GM23248 (cell line): ENCODE results near the gene NFYA. TPM values are rescaled to one million over a fixed set of nuclear protein-coding genes. Genes with fewer than 3 reads are reported as not detected.

Experiments
- DNase-seq: peaks from one replicate; pipeline ENCODE4 v3.0.0-alpha.2; 2015
- H2AFZ ChIP-seq: fragments of 200-600 bp; sonication (generic); 2 replicates; pipeline ENCODE4 v1.6.1; 2016; ENCODE audit warnings: antibody characterized with exemption
- H3F3A ChIP-seq: fragments of 200-600 bp; sonication (generic); 2 replicates; pipeline ENCODE4 v1.6.1; 2016; ENCODE audit warnings: mild to moderate bottlenecking, antibody characterized with exemption, mixed run types; ENCODE audit not compliant: insufficient read depth
- H3K27ac ChIP-seq: fragments of 200-600 bp; sonication (generic); 2 replicates; pipeline ENCODE4 v1.5.1; 2016; ENCODE audit warnings: mild to moderate bottlenecking
- H3K27me3 ChIP-seq: fragments of 200-600 bp; sonication (generic); replicated peaks from 2 replicates; pipeline ENCODE4 v1.6.1; 2016; ENCODE audit warnings: mild to moderate bottlenecking; ENCODE audit not compliant: insufficient read depth
- H3K36me3 ChIP-seq: fragments of 200-600 bp; sonication (generic); 2 replicates; pipeline ENCODE4 v1.6.1; 2016; ENCODE audit warnings: low read depth, mild to moderate bottlenecking
- H3K4me1 ChIP-seq: fragments of 200-600 bp; sonication (generic); 2 replicates; pipeline ENCODE4 v1.6.1; 2016; ENCODE audit warnings: mild to moderate bottlenecking; ENCODE audit not compliant: insufficient read depth
- H3K4me2 ChIP-seq: fragments of 200-600 bp; sonication (generic); one replicate; pipeline ENCODE4 v1.6.1; 2016; ENCODE audit warnings: mild to moderate bottlenecking; ENCODE audit not compliant: unreplicated experiment
- H3K4me3 ChIP-seq: fragments of 200-600 bp; sonication (generic); 2 replicates; pipeline ENCODE4 v1.5.1; 2016; ENCODE audit warnings: mild to moderate bottlenecking
- H3K79me2 ChIP-seq: fragments of 200-600 bp; sonication (generic); 2 replicates; pipeline ENCODE4 v1.6.1; 2016; ENCODE audit warnings: mild to moderate bottlenecking; ENCODE audit not compliant: insufficient read depth
- H3K9ac ChIP-seq: fragments of 200-600 bp; sonication (generic); 2 replicates; pipeline ENCODE4 v1.6.1; 2016; ENCODE audit warnings: mild to moderate bottlenecking
- H3K9me2 ChIP-seq: fragments of 200-600 bp; sonication (generic); 2 replicates; pipeline ENCODE4 v1.6.1; 2016; ENCODE audit warnings: mixed run types, mild to moderate bottlenecking, moderate library complexity; ENCODE audit not compliant: insufficient read depth
- H3K9me3 ChIP-seq: fragments of 200-600 bp; sonication (generic); one replicate; pipeline ENCODE4 v1.6.1; 2017; ENCODE audit warnings: low read depth
- H4K20me1 ChIP-seq: fragments of 200-600 bp; sonication (generic); 2 replicates; pipeline ENCODE4 v1.6.0; 2016; ENCODE audit not compliant: insufficient read depth
- EZH2 ChIP-seq: fragments of 200-600 bp; sonication (generic); IDR thresholded peaks from 2 replicates; pipeline ENCODE4 v1.6.1; 2018; ENCODE audit warnings: antibody characterized with exemption, mild to moderate bottlenecking; ENCODE audit not compliant: insufficient read depth, poor library complexity, severe bottlenecking
- EZH2phosphoT487 ChIP-seq: fragments of 200-600 bp; sonication (generic); IDR thresholded peaks from 2 replicates; pipeline ENCODE4 v1.6.1; 2018; ENCODE audit warnings: antibody characterized with exemption, moderate library complexity, mild to moderate bottlenecking, low read depth; ENCODE audit not compliant: insufficient read depth
- WGBS, 2 experiments: methylation state at CpG; one replicate each; pipeline ENCODE4 v1.1.6; 2015 to 2017; ENCODE audit warnings: low lambda C conversion rate in 2 of 2, low coverage in 1 of 2; ENCODE audit errors: missing lambda C conversion rate in 2 of 2; 5-methylcytosine and 5-hydroxymethylcytosine counted together
- in situ Hi-C: fragments of 300-500 bp; cut with MboI; formaldehyde crosslinking; loops from 2 replicates; pipeline ENCODE4 v1.15.0; 2020
- polyA plus RNA-seq: library from polyadenylated mRNA; unstranded; fragments of >200 nt; fragmentation: Nextera tagmentation; extraction: Ambion mirVana; gene quantifications from 2 replicates; pipeline ENCODE4 v1.2.1, GENCODE V29; 2016
- total RNA-seq: library from RNA; depleted of rRNA; stranded (reverse); fragments of >200 nt; shearing (Covaris generic); gene quantifications from 2 replicates; pipeline ENCODE4 v1.2.3, GENCODE V29; 2014; rRNA removed

The NFYA gene
- total RNA-seq (8.8 and 9.5 TPM in 2 replicates), polyA plus RNA-seq (9.4 and 9.8 TPM in 2 replicates)

GRCh38 chr6:41072836-41073202 lies at the start of gene NFYA:
TSS of gene NFYA (plus strand) at chr6:41072974. CDS start at chr6:41079090, 6,116 bp downstream.
- peak within 1 kb of the TSS; percentile 96 for H2AFZ ChIP-seq
- no peaks in the 10 kb centered on the region for H3K9me2 ChIP-seq
- H3K27ac ChIP-seq: peak within 1 kb of the TSS; percentile 97
- 1% methylated on average over 23 to 37 of the region's 37 CpGs for WGBS, 2 experiments
- H3K4me2 ChIP-seq: peak within 1 kb of the TSS; percentile 99
- in situ Hi-C loops: no loop called here
- H3K4me1 ChIP-seq: peaks cover 35% of the 10 kb centered on the region
- DNase-seq: no peak
- peaks cover 37% of the 10 kb centered on the region; the same call in 1 of the 2 replicates for H3F3A ChIP-seq
- no peaks in the 10 kb centered on the region for H3K9me3 ChIP-seq
- H4K20me1 ChIP-seq: no peaks in the 10 kb centered on the region
- peak within 1 kb of the TSS; percentile 87 for H3K4me3 ChIP-seq
- no peaks in the 10 kb centered on the region for H3K36me3 ChIP-seq
- TF ChIP-seq EZH2phosphoT487 (no peak), EZH2 (no peak)
- peaks cover 46% of the 10 kb centered on the region for H3K79me2 ChIP-seq
- no peaks in the 10 kb centered on the region for H3K27me3 ChIP-seq
- peak within 1 kb of the TSS; percentile 99 for H3K9ac ChIP-seq

DNA sequence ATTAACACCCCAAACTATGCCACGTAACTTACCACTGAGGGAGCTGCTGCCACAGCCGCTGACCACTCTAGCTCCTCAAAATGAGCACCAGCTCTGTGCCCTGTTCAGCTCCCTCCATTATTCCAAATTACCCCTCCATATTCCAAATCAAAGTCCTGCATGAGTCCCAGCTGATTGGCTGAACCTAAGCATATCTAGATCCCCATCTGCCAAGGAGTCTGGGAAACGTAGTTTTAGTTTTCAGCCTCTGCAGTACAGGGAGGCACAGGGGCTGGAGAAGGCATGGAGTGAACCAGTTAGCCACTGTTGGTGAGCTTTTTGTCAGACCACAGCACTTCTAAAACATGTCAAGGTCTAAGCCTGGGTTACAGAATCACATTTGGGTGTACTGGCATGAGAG lies 49.7 kb upstream of the NFYA start:
- TF ChIP-seq EZH2phosphoT487 (no peak), EZH2 (no peak)
- no peak for DNase-seq
- peaks cover 12% of the 10 kb centered on the region for H3K4me1 ChIP-seq
- H3K9me2 ChIP-seq: no peaks in the 10 kb centered on the region
- H3K9ac ChIP-seq: no peak overlapping the region
- in situ Hi-C loops: loop anchor here (5.0 kb wide), 1 partner anchor 126 kb away; no protein-coding TSS in a partner anchor
- no peaks in the 10 kb centered on the region for H3K36me3 ChIP-seq
- no peaks in the 10 kb centered on the region for H3K9me3 ChIP-seq
- no peak overlapping the region for H2AFZ ChIP-seq
- H3K4me2 ChIP-seq: no peak overlapping the region
- no peaks in the 10 kb centered on the region for H4K20me1 ChIP-seq
- H3K79me2 ChIP-seq: no peaks in the 10 kb centered on the region
- H3K27me3 ChIP-seq: no peaks in the 10 kb centered on the region
- no peak overlapping the region for H3K4me3 ChIP-seq
- H3F3A ChIP-seq: no peaks in the 10 kb centered on the region
- no peak overlapping the region for H3K27ac ChIP-seq
- WGBS, 2 experiments: 97 to 100% methylated on average over 3 of the region's 3 CpGs

DNA sequence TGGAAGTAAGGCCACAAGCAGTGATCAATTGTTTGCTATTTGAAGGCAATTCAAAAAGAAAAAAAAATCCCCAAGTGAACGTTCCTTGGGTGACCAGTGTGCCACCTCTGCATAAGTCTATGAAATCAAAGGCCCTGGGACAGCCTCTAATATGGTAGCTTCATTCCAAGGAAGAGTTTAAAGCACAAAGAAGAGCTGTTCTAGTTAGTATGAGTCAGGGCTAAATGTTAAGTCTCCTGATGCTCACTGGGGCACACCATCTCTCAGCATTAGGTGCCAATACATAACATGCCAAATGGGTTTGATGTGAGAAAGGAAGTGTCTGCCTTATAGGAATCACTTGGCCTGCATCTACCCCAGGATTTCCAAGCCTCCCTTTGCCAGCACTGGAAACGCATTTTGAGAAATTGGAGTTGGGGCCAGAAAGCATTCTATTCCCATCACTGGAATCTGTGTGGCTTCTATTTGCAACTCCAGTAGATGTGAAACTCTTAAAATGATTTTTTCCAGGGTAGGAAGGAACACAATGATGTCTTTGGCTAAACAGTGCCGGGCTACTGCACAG lies 46.7 kb upstream of the NFYA start:
- no peaks in the 10 kb centered on the region for H4K20me1 ChIP-seq
- H3K9ac ChIP-seq: no peak overlapping the region
- no peaks in the 10 kb centered on the region for H3K9me2 ChIP-seq
- H3K27ac ChIP-seq: no peak overlapping the region
- H3K79me2 ChIP-seq: no peaks in the 10 kb centered on the region
- H3K9me3 ChIP-seq: no peaks in the 10 kb centered on the region
- no peak overlapping the region for H3K4me2 ChIP-seq
- no peak overlapping the region for H3K4me3 ChIP-seq
- no peaks in the 10 kb centered on the region for H3K36me3 ChIP-seq
- H3K4me1 ChIP-seq: peaks cover 12% of the 10 kb centered on the region
- H3K27me3 ChIP-seq: no peaks in the 10 kb centered on the region
- H2AFZ ChIP-seq: no peak overlapping the region
- no peak for DNase-seq
- no peaks in the 10 kb centered on the region for H3F3A ChIP-seq
- in situ Hi-C loops: no loop called here
- TF ChIP-seq EZH2phosphoT487 (no peak), EZH2 (no peak)
- 69 to 71% methylated on average over 3 of the region's 3 CpGs for WGBS, 2 experiments

GRCh38 chr6:41027241-41027640 lies 45.5 kb upstream of the NFYA start:
- no peak for TF ChIP-seq EZH2
- TF ChIP-seq EZH2phosphoT487: no peak
- Histone ChIP-seq H3K4me1 (peaks cover 4% of the 10 kb centered on the region), H3F3A (no peaks in the 10 kb centered on the region), H3K4me2 (no peak overlapping the region), H3K4me3 (no peak overlapping the region), H3K79me2 (no peaks in the 10 kb centered on the region), H3K9me2 (no peaks in the 10 kb centered on the region), H3K9ac (no peak overlapping the region), H3K27me3 (no peaks in the 10 kb centered on the region), H2AFZ (peak overlapping the region; percentile 97; the same call in 1 of the 2 replicates), H3K36me3 (no peaks in the 10 kb centered on the region), H3K9me3 (no peaks in the 10 kb centered on the region), H4K20me1 (no peaks in the 10 kb centered on the region), H3K27ac (no peak overlapping the region)
- WGBS, 2 experiments: 77 to 83% methylated on average over 4 of the region's 4 CpGs
- in situ Hi-C loops: no loop called here
- no peak for DNase-seq
